ENCODE results near the gene MAPK12. TPM values are rescaled to one million over a fixed set of nuclear protein-coding genes. Genes with fewer than 3 reads are reported as not detected.

Gene MAPK12
- total RNA-seq, 4 donors from 2014 or later: 3.1 to 5.1 (median 3.7) TPM

DNA sequence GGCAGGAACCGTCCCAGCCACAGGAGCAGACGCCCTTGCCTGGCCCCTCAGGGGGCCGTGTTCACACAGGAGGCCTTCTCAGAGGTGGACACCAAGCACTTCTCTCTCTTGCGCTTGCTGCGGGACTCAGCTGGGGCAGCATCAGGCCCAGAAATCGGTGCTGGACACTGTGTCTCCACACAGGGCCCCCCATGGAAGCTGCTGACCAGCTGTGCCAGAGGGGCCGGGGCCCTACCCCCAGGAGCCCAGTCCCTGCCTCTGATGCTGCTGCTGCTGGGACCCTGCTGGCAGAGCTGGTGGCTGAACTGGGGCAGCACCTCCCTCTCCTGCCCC lies 42.0 kb upstream of the MAPK12 start:
- no peak overlapping the region for H3K4me3 ChIP-seq (replicated peaks in 1 of 3)
- 60 to 83% methylated on average over 1 to 2 of the region's 7 CpGs for WGBS, 2 donors
- intact Hi-C loops (cut with DNase I): no loop called here

DNA sequence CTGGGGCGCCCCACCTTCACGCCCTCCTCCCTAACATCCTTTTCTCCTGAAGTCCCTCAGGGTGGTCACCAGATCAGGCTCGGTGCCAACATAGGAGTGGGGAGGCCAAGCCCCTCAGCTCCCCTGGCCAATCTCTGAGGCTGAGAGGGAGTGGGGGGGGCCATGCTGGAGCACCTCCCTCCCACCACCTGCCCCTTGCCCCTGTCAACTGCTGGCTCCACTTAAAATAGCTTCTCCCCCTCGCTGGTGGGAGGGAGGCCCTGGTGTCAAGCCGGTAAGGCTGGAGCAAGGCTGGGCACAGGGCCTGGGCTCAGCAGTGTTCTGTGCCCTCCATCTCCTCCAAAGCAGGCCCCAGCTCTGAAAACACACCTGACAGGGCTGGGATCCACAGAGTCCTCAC lies 41.1 kb upstream of the MAPK12 start:
- H3K4me3 ChIP-seq (replicated peaks in 1 of 3): no peak overlapping the region
- peak overlapping the region; percentile 92 to 98 (median 94) for H3K27ac ChIP-seq
- H3K27me3 ChIP-seq: no peaks in the 10 kb centered on the region
- H3K4me1 ChIP-seq: peaks cover 80 to 82% of the 10 kb centered on the region in 2 donors
- peaks cover 0 to 3% of the 10 kb centered on the region in 2 donors for H3K36me3 ChIP-seq
- H3K9me3 ChIP-seq: no peaks in the 10 kb centered on the region
- intact Hi-C loops (cut with DNase I): no loop called here
- peak; percentile 48 to 52 for DNase-seq
- WGBS, 2 donors: 40 to 43% methylated on average over 2 to 3 of the region's 5 CpGs
- TF ChIP-seq, protein P1, sequence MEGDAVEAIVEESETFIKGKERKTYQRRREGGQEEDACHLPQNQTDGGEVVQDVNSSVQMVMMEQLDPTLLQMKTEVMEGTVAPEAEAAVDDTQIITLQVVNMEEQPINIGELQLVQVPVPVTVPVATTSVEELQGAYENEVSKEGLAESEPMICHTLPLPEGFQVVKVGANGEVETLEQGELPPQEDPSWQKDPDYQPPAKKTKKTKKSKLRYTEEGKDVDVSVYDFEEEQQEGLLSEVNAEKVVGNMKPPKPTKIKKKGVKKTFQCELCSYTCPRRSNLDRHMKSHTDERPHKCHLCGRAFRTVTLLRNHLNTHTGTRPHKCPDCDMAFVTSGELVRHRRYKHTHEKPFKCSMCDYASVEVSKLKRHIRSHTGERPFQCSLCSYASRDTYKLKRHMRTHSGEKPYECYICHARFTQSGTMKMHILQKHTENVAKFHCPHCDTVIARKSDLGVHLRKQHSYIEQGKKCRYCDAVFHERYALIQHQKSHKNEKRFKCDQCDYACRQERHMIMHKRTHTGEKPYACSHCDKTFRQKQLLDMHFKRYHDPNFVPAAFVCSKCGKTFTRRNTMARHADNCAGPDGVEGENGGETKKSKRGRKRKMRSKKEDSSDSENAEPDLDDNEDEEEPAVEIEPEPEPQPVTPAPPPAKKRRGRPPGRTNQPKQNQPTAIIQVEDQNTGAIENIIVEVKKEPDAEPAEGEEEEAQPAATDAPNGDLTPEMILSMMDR (IDR thresholded peaks at IDR 0.05): no peak

More for the DNA sequence above, 42.0 kb upstream of the MAPK12 start:
- TF ChIP-seq, protein P1 (IDR thresholded peaks at IDR 0.05): no peak
- TF ChIP-seq POLR2A (IDR thresholded peaks at IDR 0.05): no peak
- H3K27me3 ChIP-seq: no peaks in the 10 kb centered on the region
- peaks cover 76 to 80% of the 10 kb centered on the region in 2 donors for H3K4me1 ChIP-seq
- no peak for DNase-seq
- H3K36me3 ChIP-seq: peaks cover 0 to 3% of the 10 kb centered on the region in 2 donors
- no peaks in the 10 kb centered on the region for H3K9me3 ChIP-seq
- H3K27ac ChIP-seq: peak overlapping the region; percentile 92 to 98 (median 94)

DNA sequence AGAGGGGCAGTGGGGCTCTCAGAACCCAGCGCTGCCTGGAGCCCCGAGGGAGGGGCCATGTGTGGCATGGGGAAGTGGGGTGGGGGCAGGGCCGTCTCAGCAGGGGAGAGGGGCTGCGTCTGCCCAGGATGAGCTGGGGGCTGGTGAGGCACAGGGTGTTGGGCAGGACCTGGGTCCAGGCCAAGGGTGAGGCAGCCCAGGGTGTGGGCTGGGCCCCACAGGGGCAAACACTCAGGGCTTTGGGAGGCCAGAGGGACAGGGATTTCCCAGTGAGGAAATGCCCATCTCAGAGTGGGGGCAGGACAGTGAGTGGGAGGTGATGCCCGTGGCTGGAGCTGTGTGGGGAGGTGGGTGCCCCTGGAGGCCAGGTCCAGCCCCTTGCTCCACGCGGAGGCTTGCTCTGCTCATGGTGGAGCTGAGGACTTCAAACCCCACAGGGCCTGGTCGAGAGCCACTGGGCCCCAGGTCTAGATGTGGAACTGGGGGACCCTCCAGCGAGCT lies 40.6 kb upstream of the MAPK12 start:
- no peak for TF ChIP-seq POLR2A (IDR thresholded peaks at IDR 0.05)
- TF ChIP-seq, protein P1 (IDR thresholded peaks at IDR 0.05): no peak
- H3K36me3 ChIP-seq: peaks cover 0 to 3% of the 10 kb centered on the region in 2 donors
- DNase-seq: no peak
- no peak overlapping the region for H3K4me3 ChIP-seq (replicated peaks in 1 of 3)
- 28 to 38% methylated on average over 5 to 6 of the region's 9 CpGs for WGBS, 2 donors
- no peaks in the 10 kb centered on the region for H3K27me3 ChIP-seq
- peak overlapping the region; percentile 92 to 98 (median 94) for H3K27ac ChIP-seq
- H3K4me1 ChIP-seq: peaks cover 85 to 87% of the 10 kb centered on the region in 2 donors
- intact Hi-C loops (cut with DNase I): no loop called here
- no peaks in the 10 kb centered on the region for H3K9me3 ChIP-seq

- Histone ChIP-seq H3K9me3 (no peaks in the 10 kb centered on the region), H3K27me3 (no peaks in the 10 kb centered on the region), H3K4me1 (peaks cover 90 to 92% of the 10 kb centered on the region in 2 donors), H3K36me3 (peaks cover 0 to 3% of the 10 kb centered on the region in 2 donors), H3K27ac (peak overlapping the region; percentile 92 to 98 (median 94)), H3K4me3 (replicated peaks in 1 of 3) (peak overlapping the region in 1 of 3 donors; percentile 2)
- intact Hi-C loops (cut with DNase I): no loop called here
- TF ChIP-seq, protein P1 (IDR thresholded peaks at IDR 0.05): no peak
- no peak for TF ChIP-seq POLR2A (IDR thresholded peaks at IDR 0.05)
- peak; percentile 85 to 89 for DNase-seq
- WGBS, 2 donors: 11 to 40% methylated on average over 1 to 7 of the region's 17 CpGs
Measured at GRCh38 chr22:50301581-50301991, 40.1 kb upstream of the MAPK12 start.

- H3K4me1 ChIP-seq: peaks cover 97 to 100% of the 10 kb centered on the region in 2 donors
Measured at GRCh38 chr22:50300620-50301257, 39.3 kb upstream of the MAPK12 start.

More at GRCh38 chr22:50300620-50301257, 39.3 kb upstream of the MAPK12 start:
- Histone ChIP-seq H3K27me3 (no peaks in the 10 kb centered on the region), H3K27ac (peak overlapping the region; percentile 92 to 98 (median 94)), H3K4me3 (replicated peaks in 1 of 3) (no peak overlapping the region), H3K36me3 (peaks cover 0 to 3% of the 10 kb centered on the region in 2 donors), H3K9me3 (no peaks in the 10 kb centered on the region)
- no peak for DNase-seq
- WGBS, 2 donors: 88 to 89% methylated on average over 5 to 12 of the region's 14 CpGs
- TF ChIP-seq, protein P1 (IDR thresholded peaks at IDR 0.05): no peak
- no peak for TF ChIP-seq POLR2A (IDR thresholded peaks at IDR 0.05)
- intact Hi-C loops (cut with DNase I): no loop called here

Data from thyroid gland (tissue), 4 donors.